Stimulated activated CD8-positive, alpha-beta memory T cell treated with anti-CD3 and anti-CD28 coated beads, Interleukin-7, amount 100 ng/mL, for 24 hours (primary cell): ENCODE data around the gene RABEP1.
"Not testable (repeated sequence)": the region's sequence is repeated elsewhere in the genome, so short reads cannot be mapped to it uniquely, and the experiment has no call there.

Experiments used
- DNase-seq: peaks from one replicate; pipeline ENCODE4 v3.0.0-alpha.2; 2020; ENCODE audit warnings: low read depth

The RABEP1 gene

DNA sequence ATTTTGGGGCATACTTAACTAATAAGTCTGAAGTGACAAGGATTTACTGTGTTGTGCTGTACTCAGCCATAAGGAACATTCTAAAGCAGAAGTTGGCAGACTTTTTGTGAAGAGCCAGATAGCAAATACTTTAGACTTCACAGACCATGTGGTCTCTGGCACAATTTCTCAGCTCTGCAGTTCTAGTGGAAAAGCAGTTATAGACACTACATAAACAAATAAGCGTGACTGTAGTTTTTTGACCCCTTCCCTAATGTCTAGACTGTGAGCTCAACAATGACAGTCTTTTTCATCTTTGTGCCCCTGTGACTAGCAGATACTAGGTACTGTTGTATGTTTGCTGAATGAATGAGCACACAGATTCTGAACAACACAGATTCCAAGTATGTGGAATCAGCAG lies 142.8 kb downstream of the RABEP1 start:
- no peak for DNase-seq

DNA sequence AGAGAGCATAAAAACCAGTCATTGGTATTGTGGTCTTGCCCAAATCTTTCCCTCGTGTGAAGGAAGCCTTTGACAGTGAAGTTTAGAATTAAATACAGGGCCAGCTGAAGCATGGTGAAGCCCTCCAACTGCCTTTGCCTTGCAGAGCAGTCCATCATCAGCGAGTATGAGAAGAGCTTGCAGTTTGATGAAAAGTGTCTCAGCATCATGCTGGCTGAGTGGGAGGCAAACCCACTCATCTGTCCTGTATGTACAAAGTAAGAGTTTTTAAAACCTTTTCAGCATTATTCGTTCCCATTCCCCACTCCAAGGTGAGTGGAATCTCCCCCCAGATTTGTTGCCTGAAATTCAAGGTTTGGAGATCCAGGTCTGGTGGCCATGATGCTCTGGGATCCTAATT lies 143.7 kb downstream of the RABEP1 start:
- no peak for DNase-seq

GRCh38 chr17:5429191-5429887 lies 147.3 kb downstream of the RABEP1 start:
- no peak for DNase-seq

DNA sequence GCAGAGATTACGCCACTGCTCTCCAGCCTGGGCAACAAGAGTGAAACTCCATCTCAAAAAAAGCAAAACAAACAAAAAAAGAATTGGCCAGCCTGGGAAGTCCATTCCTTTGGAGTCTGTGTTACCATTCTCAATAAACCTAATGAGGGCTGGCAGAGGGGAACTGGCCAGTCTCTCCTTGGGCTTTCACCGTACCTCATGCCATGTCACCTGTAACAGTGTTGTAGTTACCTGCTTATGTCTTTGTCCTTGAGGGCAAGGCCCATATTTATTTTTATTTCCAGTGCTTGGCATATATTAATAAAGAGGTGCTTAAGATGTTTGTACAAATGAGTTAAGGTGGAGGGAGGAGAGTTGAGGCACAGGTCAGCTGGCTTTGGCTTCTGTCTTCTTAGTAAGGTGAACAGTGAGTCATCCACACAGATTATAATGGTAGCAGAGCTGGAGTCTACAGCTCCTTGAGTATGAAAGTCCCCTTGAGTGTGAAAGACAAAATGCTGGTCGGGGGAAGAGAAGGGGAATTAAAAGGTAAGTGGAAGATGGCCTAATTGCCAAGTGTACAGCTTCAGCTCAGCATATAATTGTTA lies 148.4 kb downstream of the RABEP1 start:
- DNase-seq = no peak

- DNase-seq = not testable (repeated sequence)
These were observed 149.2 kb downstream of the RABEP1 start for GRCh38 chr17:5431234-5431633.

DNA sequence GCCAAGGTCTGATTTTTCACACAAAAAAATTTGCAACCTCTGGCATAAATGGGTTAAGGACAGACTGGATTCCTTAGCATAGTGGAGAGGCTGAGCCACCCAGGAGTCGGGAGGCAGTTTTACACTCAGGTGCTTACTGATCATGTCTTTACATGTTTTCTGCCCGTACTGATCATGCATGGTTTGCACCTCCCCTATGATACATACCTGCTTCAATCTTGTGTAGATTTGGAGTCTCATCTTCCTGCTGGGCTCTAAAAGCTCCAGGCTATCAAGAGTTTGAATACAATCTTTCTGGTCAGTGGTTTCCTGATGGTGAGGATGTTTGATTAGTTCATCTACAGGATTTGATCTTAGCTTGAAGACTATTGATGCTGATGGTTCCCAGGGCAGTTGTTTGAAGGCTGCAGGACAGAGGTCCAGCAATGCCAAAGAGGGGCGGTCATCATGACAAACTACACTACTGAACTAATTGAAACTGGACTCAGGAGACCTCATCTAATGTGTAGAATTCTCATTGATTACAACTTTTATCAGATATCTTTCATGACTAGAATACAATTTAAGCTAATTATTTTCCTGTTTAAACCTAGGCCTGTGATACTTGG lies 150.0 kb downstream of the RABEP1 start:
- no peak for DNase-seq

GRCh38 chr17:5434984-5435383 lies 152.9 kb downstream of the RABEP1 start:
- no peak for DNase-seq
